Small intestine (tissue), 7 donors: Measurements from ENCODE around the gene RNF150. TPM values are rescaled to one million over a fixed set of nuclear protein-coding genes. Genes with fewer than 3 reads are reported as not detected.

Experiments
- DNase-seq, 2 donors: peaks; one replicate each; pipeline versions ENCODE4 v3.0.0 to v3.0.0-alpha.2; 2013
- FAIRE-seq: peaks from 2 replicates; lab custom pipeline; 2012; peaks lifted over from hg19 to GRCh38; lab: Jason Lieb, UNC
- H3K27ac ChIP-seq, 3 donors: one replicate each; pipeline ENCODE4 v1.5.1; 2013; ENCODE audit warnings: low read length in 2 of 3, mild to moderate bottlenecking in 2 of 3, control low read depth in 1 of 3, inconsistent platforms in 1 of 3, low read depth in 1 of 3, moderate library complexity in 1 of 3
- H3K27me3 ChIP-seq, 3 donors: one replicate each; pipeline ENCODE4 v1.6.1; 2013; ENCODE audit warnings: low read length in 3 of 3, inconsistent platforms in 1 of 3; ENCODE audit not compliant: control insufficient read depth in 3 of 3, insufficient read depth in 3 of 3
- H3K36me3 ChIP-seq, 3 donors: one replicate each; pipeline ENCODE4 v1.6.1; 2013; ENCODE audit warnings: low read length in 3 of 3, inconsistent platforms in 1 of 3, low read depth in 1 of 3, mild to moderate bottlenecking in 1 of 3, moderate library complexity in 1 of 3; ENCODE audit not compliant: control insufficient read depth in 3 of 3, insufficient read depth in 2 of 3
- H3K4me1 ChIP-seq, 3 donors: one replicate each; pipeline ENCODE4 v1.6.1; 2013; ENCODE audit warnings: low read length in 2 of 3, inconsistent platforms in 1 of 3, low read depth in 1 of 3, mild to moderate bottlenecking in 1 of 3, moderate library complexity in 1 of 3; ENCODE audit not compliant: control insufficient read depth in 3 of 3, insufficient read depth in 2 of 3
- H3K4me3 ChIP-seq, 3 donors: one replicate each; pipeline ENCODE4 v1.5.1; 2013; ENCODE audit warnings: low read length in 3 of 3, control low read depth in 1 of 3, inconsistent platforms in 1 of 3, low read depth in 1 of 3, mild to moderate bottlenecking in 1 of 3, moderate library complexity in 1 of 3
- H3K9me3 ChIP-seq, 2 donors: one replicate each; pipeline ENCODE4 v1.6.1; 2013; ENCODE audit warnings: low read depth in 1 of 2, low read length in 1 of 2; ENCODE audit not compliant: control insufficient read depth in 2 of 2, insufficient read depth in 1 of 2
- WGBS, 3 donors: extraction: QIAGEN DNeasy Blood & Tissue Kit; methylation state at CpG; one replicate each; pipeline ENCODE4 v1.1.7; 2013; 5-methylcytosine and 5-hydroxymethylcytosine counted together
- polyA plus RNA-seq, 4 donors: library from polyadenylated mRNA; stranded (reverse) in 3 of 4; unstranded in 1 of 4; fragments of 200-250 nt in 3 of 4; fragments of 120-200 nt in 1 of 4; gene quantifications; one replicate each; pipeline versions ENCODE4 v1.2.1 to v1.2.3, GENCODE V29; 2013
- donor health status: healthy with polysubstance abuse.
- donor health status: control.
- donor health status: control.
- donor health status: Bipolar disorder and iron deficiency.
- donor health status: healthy.

RNF150 gene
- polyA plus RNA-seq, 4 donors = 0.27 to 2.3 (median 1.1) TPM; not detected in 1

DNA sequence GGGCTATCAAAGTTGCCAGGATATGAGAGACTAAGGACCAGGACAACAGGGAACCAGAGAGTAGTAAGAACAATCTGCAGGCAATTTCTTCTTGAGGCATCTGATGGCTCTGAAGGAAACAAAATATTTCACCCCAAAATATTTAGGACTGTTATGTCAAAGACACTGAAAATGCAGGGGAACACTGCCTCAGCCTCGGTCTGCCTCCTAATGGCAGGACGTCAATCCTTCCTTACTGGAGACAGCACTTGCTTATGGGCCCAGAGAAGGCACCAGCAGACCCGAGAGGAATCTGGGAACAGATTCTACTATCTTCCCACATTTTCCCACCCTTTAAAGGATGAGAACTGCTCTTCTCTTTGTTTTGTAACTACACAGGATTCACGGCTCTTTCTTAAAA, 23.3 kb downstream of the RNF150 start:
- no peak overlapping the region for H3K27ac ChIP-seq
- WGBS, 3 donors = 60 to 81% (median 66%) methylated on average over 4 of the region's 4 CpGs
- FAIRE-seq = no peak

DNA sequence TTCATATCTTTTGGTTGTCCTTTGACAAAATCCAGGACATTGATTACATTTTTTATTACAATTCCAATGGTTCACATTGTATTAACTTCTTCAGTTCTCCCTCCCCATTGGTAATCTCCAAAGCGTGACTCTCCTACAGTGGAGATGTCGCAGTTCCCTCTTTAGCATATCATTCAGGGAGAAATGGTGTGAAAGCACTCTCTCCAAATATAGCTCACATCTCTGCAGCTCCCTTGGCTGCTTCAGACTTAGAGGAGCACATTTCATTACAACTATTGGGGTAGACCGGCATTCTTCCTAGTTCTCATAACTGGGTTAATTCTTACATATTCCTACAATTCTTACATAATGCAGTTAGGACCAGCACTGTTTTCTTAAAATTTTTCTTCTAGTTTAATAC, 25.3 kb downstream of the RNF150 start:
- Histone ChIP-seq H3K27me3 (no peaks in the 10 kb centered on the region), H3K4me3 (no peak overlapping the region), H3K4me1 (no peaks in the 10 kb centered on the region), H3K9me3 (no peaks in the 10 kb centered on the region), H3K27ac (no peak overlapping the region), H3K36me3 (no peaks in the 10 kb centered on the region)
- 90 to 93% (median 92%) methylated on average over 3 of the region's 3 CpGs for WGBS, 3 donors
- FAIRE-seq = no peak
- DNase-seq = no peak

More for the DNA sequence above, 23.3 kb downstream of the RNF150 start:
- H3K27me3 ChIP-seq = no peaks in the 10 kb centered on the region
- no peak for DNase-seq
- H3K4me1 ChIP-seq = no peaks in the 10 kb centered on the region
- no peaks in the 10 kb centered on the region for H3K9me3 ChIP-seq
- H3K4me3 ChIP-seq = no peak overlapping the region
- no peaks in the 10 kb centered on the region for H3K36me3 ChIP-seq

DNA sequence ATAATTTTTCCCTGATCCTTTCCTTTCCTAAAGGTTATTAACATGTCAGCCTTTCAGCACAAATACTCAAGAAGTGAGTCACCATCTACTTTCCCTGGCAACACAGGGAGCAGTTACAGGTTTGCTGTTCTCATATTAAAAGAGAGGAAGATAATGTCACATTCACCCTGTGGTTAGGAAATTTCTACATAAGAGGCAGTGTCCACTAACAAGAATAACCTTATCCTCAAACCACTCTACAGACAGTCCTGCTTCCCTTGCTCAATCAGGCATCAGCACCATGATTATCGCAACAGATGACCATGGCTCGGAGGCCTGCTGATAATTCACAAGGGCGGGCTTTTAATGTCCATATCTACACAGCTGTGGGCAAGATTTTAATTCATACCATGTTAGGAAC, 30.9 kb downstream of the RNF150 start:
- Histone ChIP-seq H3K27ac (no peak overlapping the region), H3K4me1 (no peaks in the 10 kb centered on the region), H3K9me3 (no peaks in the 10 kb centered on the region), H3K4me3 (no peak overlapping the region), H3K36me3 (no peaks in the 10 kb centered on the region), H3K27me3 (no peaks in the 10 kb centered on the region)
- no peak for FAIRE-seq
- DNase-seq = no peak
- 90 to 93% (median 93%) methylated on average over 3 of the region's 3 CpGs for WGBS, 3 donors

DNA sequence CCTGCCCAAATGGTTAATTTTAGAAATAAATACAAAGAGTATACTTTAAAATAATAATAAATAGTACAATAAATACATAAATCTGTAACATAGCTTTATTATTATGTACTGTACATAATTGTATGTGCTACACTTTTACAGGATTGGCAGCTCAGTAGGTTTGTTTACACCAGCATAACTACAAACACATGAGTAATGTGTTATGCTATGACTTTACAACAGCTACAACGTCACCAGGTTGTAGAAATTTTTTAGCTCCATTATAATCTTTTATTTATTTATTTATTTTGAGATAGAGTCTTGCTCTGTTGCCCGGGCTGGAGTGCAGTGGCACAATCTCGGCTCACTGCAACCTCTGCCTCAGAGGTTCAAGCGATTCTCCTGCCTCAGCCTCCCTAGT, 31.8 kb downstream of the RNF150 start:
- 81 to 91% (median 82%) methylated on average over 4 of the region's 4 CpGs for WGBS, 3 donors
- H3K9me3 ChIP-seq = no peaks in the 10 kb centered on the region
- no peak overlapping the region for H3K4me3 ChIP-seq
- FAIRE-seq (no peak), DNase-seq (no peak)
- H3K27ac ChIP-seq = no peak overlapping the region
- no peaks in the 10 kb centered on the region for H3K4me1 ChIP-seq
- H3K27me3 ChIP-seq = no peaks in the 10 kb centered on the region
- no peaks in the 10 kb centered on the region for H3K36me3 ChIP-seq

DNA sequence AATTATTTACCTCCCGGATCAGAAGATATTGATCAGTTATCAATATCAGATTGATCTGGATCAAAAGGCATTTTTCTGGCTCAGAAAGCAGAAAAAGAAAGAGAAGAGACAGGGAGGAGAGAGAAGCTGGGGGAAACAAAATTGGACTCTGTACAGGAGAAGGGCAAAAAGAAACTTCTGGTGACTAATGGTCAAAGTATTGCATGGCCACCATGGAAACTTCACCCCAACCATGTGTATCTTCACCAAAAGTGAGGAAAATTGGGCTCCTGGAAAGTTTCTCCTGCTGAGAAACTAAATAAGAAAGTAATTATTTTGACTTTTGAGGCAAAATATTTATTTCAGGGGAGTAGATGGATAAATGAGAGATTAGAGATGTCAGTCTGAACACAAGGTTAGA, 33.9 kb downstream of the RNF150 start:
- DNase-seq = no peak
- no peaks in the 10 kb centered on the region for H3K9me3 ChIP-seq
- WGBS, 3 donors = 85 to 92% (median 89%) methylated on average over 1 of the region's 1 CpG
- no peak overlapping the region for H3K4me3 ChIP-seq
- no peak overlapping the region for H3K27ac ChIP-seq
- FAIRE-seq = no peak
- no peaks in the 10 kb centered on the region for H3K4me1 ChIP-seq
- H3K27me3 ChIP-seq = no peaks in the 10 kb centered on the region
- H3K36me3 ChIP-seq = no peaks in the 10 kb centered on the region

DNA sequence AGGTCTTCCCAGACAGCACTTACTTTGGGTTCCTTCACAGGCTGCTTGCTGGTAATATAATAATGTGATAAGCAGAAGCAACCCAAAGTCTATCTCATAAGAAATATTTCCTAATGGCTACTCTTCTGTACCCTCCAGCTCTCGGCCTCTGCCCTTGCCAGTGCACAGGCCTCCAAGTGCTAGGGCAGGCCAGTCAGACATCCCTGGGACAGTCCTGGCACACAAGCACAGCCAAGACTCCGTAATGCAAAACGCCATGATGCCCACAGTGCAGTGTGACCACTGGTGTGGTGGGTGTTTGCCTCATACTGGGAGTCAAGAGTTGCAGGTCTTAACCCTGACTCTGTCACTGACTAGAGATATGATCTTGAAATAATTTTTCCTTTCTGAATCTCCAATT, 35.1 kb downstream of the RNF150 start:
- no peaks in the 10 kb centered on the region for H3K9me3 ChIP-seq
- H3K4me1 ChIP-seq = no peaks in the 10 kb centered on the region
- DNase-seq (no peak), FAIRE-seq (no peak)
- 85 to 91% (median 89%) methylated on average over 3 of the region's 3 CpGs for WGBS, 3 donors
- no peaks in the 10 kb centered on the region for H3K27me3 ChIP-seq
- no peak overlapping the region for H3K27ac ChIP-seq
- H3K36me3 ChIP-seq = no peaks in the 10 kb centered on the region
- no peak overlapping the region for H3K4me3 ChIP-seq

DNA sequence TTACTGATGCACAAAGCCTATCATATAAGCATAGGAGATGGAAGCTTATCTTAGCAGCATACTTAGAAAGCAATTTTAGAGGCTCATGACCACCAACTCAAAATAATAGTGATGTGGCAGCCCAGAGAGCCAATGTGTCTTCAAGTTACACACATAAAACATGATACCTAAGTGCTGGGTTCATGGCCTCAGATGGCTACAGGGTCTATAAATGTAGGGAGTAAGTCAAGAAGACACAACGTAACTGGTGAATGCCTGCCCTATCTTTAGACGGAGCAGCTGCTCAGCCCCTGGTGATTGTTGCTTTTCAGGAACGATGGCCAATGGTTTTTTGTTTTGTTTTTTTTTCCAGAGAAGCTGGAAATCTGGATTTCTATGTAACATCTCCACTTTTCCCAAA, 42.8 kb downstream of the RNF150 start:
- Histone ChIP-seq H3K9me3 (no peaks in the 10 kb centered on the region), H3K27ac (no peak overlapping the region), H3K27me3 (no peaks in the 10 kb centered on the region), H3K4me3 (no peak overlapping the region), H3K36me3 (no peaks in the 10 kb centered on the region), H3K4me1 (no peaks in the 10 kb centered on the region)
- WGBS, 3 donors = 27 to 44% (median 31%) methylated on average over 3 of the region's 3 CpGs
- DNase-seq (no peak), FAIRE-seq (no peak)

DNA sequence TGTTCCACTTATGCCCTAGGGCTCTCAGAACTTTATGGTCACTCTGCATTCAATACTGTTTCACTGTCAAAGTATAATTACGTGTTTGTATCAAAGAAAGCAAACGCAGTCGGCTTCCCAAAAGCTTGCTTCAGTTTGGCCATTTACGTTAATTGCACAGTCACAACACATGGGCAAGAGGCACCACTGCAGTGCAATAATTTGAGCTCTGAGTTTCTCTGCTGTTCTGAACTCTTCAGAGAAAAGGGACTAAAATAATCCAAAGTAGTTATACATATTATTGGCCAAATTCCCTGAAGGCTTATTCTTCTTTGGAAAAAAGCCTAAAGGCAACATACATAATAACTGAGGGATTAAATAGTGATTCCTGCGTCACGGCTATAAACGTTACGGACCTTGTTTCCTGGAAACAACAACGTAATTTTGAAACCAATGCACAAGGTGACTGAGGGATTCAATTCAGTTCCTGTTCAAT, 51.3 kb downstream of the RNF150 start:
- H3K9me3 ChIP-seq = no peaks in the 10 kb centered on the region
- FAIRE-seq (no peak), DNase-seq (no peak)
- no peak overlapping the region for H3K27ac ChIP-seq
- WGBS, 3 donors = 64 to 81% (median 73%) methylated on average over 9 of the region's 9 CpGs
- H3K36me3 ChIP-seq = no peaks in the 10 kb centered on the region
- H3K4me3 ChIP-seq = no peak overlapping the region
- H3K4me1 ChIP-seq = no peaks in the 10 kb centered on the region
- no peaks in the 10 kb centered on the region for H3K27me3 ChIP-seq

DNA sequence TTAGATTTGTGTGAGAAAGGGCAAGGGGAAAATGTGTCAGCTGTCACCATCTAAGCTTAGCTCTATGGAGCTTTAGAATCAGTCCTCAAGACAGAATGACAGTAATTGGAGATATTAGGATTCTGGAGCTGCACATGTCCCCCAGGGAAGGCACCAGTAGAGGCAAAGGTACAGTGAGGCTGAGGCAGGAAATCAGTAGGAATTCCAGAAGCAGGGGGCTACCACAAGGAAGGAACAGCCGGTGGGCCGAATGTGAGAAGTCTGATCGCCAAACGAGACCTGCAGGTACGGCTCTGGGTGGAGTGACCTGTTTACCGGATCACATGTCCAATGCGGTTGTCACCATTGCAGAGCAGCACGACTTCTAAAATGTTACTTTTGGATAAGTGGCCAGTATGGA, 52.6 kb downstream of the RNF150 start:
- no peaks in the 10 kb centered on the region for H3K36me3 ChIP-seq
- H3K4me1 ChIP-seq = no peaks in the 10 kb centered on the region
- WGBS, 3 donors = 73 to 80% (median 79%) methylated on average over 8 of the region's 8 CpGs
- DNase-seq (no peak), FAIRE-seq (no peak)
- H3K9me3 ChIP-seq = no peaks in the 10 kb centered on the region
- H3K27me3 ChIP-seq = no peaks in the 10 kb centered on the region
- no peak overlapping the region for H3K4me3 ChIP-seq
- no peak overlapping the region for H3K27ac ChIP-seq
